ENCODE measurements around the gene IL13. TPM values are rescaled to one million over a fixed set of nuclear protein-coding genes. Genes with fewer than 3 reads are reported as not detected.

The IL13 gene
- total and polyA plus RNA-seq, 4 experiments from 2014 or later: not detected

GRCh38 chr5:132678735-132679134 is 20.8 kb downstream of the IL13 start:
- Mint-ChIP-seq H3K27ac (no peak overlapping the region), H3K9me3 (no peaks in the 10 kb centered on the region), H3K27me3 (no peaks in the 10 kb centered on the region), H3K4me1 (peaks cover 8 to 24% (median 10%) of the 10 kb centered on the region in 4 donors), H3K36me3 (peaks cover 0 to 7% of the 10 kb centered on the region in 2 donors), H3K4me3 (no peak overlapping the region)
- H3K9me3 ChIP-seq (ENCODE audit: control insufficient read depth in 1 of 2, low read length in 2 of 2): no peaks in the 10 kb centered on the region
- no peak overlapping the region for H3K27ac ChIP-seq (ENCODE audit: low read depth, low read length)
- H3K36me3 ChIP-seq (ENCODE audit: insufficient read depth, low read length): no peaks in the 10 kb centered on the region
- no peak overlapping the region for H3K4me3 ChIP-seq (ENCODE audit: low read length in 2 of 2)
- DNase-seq: no peak
- POLR2A ChIA-PET (ENCODE audit: partially characterized antibody): no interaction called here
- intact Hi-C loops (cut with micrococcal nuclease): no loop called here
- H3K4me1 ChIP-seq (ENCODE audit: insufficient read depth, low read length): peaks cover 12% of the 10 kb centered on the region
- H3K27me3 ChIP-seq (ENCODE audit: insufficient read depth, low read length): no peaks in the 10 kb centered on the region
- CTCF ChIA-PET (ENCODE audit: partially characterized antibody): no interaction called here

- no peak overlapping the region for H3K27ac Mint-ChIP-seq
- H3K36me3 ChIP-seq (ENCODE audit: insufficient read depth, low read length): no peaks in the 10 kb centered on the region
- peaks cover 6 to 20% (median 8%) of the 10 kb centered on the region in 4 donors for H3K4me1 Mint-ChIP-seq
- intact Hi-C loops (cut with micrococcal nuclease): no loop called here
- no peak overlapping the region for H3K4me3 Mint-ChIP-seq
- ChIA-PET POLR2A (ENCODE audit: partially characterized antibody) (no interaction called here), CTCF (ENCODE audit: partially characterized antibody) (no interaction called here)
- peaks cover 0 to 7% of the 10 kb centered on the region in 2 donors for H3K36me3 Mint-ChIP-seq
- no peak for DNase-seq
- no peak overlapping the region for H3K27ac ChIP-seq (ENCODE audit: low read depth, low read length)
- H3K4me1 ChIP-seq (ENCODE audit: insufficient read depth, low read length): peaks cover 10% of the 10 kb centered on the region
- H3K27me3 ChIP-seq (ENCODE audit: insufficient read depth, low read length): no peaks in the 10 kb centered on the region
- no peaks in the 10 kb centered on the region for H3K27me3 Mint-ChIP-seq
- no peak overlapping the region for H3K4me3 ChIP-seq (ENCODE audit: low read length in 2 of 2)
- no peaks in the 10 kb centered on the region for H3K9me3 Mint-ChIP-seq
- H3K9me3 ChIP-seq (ENCODE audit: control insufficient read depth in 1 of 2, low read length in 2 of 2): no peaks in the 10 kb centered on the region
Observed at GRCh38 chr5:132679166-132679565, 21.2 kb downstream of the IL13 start.

GRCh38 chr5:132679717-132680380 is 21.9 kb downstream of the IL13 start:
- H3K36me3 ChIP-seq (ENCODE audit: insufficient read depth, low read length): no peaks in the 10 kb centered on the region
- DNase-seq: no peak
- intact Hi-C loops (cut with micrococcal nuclease): no loop called here
- no peak overlapping the region for H3K4me3 ChIP-seq (ENCODE audit: low read length in 2 of 2)
- Mint-ChIP-seq H3K36me3 (peaks cover 0 to 7% of the 10 kb centered on the region in 2 donors), H3K27ac (no peak overlapping the region), H3K9me3 (no peaks in the 10 kb centered on the region), H3K4me1 (peaks cover 3 to 17% (median 6%) of the 10 kb centered on the region in 4 donors), H3K27me3 (no peaks in the 10 kb centered on the region), H3K4me3 (no peak overlapping the region)
- POLR2A ChIA-PET (ENCODE audit: partially characterized antibody): no interaction called here
- H3K4me1 ChIP-seq (ENCODE audit: insufficient read depth, low read length): peaks cover 7% of the 10 kb centered on the region
- H3K27me3 ChIP-seq (ENCODE audit: insufficient read depth, low read length): no peaks in the 10 kb centered on the region
- no peak overlapping the region for H3K27ac ChIP-seq (ENCODE audit: low read depth, low read length)
- CTCF ChIA-PET (ENCODE audit: partially characterized antibody): no interaction called here
- no peaks in the 10 kb centered on the region for H3K9me3 ChIP-seq (ENCODE audit: control insufficient read depth in 1 of 2, low read length in 2 of 2)

DNA sequence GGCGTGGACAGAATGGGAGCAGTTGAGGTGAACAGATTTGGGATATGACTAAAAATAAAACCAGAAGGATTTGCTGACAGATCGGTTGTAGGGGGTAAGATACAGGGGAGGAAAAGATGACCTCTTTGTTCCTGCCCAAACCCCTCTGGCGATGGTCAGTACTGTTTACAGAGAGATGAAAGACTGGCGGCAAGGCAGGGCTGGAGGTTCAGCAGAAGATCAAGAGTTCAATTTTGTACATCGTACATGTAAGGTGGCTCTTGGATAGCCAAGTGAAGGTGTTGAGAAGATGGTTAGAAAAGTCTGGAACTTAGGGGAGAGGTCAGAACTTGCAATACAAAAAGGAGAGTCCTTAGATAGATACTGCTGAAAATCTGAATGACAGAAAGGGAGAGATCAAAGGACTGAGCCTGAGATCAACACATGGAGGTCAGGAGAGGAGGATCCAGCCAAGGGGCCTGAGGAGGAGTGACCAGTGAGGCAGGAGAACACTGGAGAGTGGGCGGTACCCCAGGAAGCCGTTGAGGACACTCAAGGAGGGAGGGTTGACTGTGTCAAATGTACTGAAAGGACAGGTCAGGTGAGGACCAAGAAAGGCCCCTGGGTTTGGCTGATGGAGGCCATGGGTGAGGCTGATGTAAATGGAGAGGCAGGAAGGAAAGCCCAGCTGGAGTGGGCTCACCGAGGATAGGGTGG is 23.0 kb downstream of the IL13 start:
- CTCF ChIA-PET (ENCODE audit: partially characterized antibody): no interaction called here
- H3K27ac ChIP-seq (ENCODE audit: low read depth, low read length): no peak overlapping the region

DNA sequence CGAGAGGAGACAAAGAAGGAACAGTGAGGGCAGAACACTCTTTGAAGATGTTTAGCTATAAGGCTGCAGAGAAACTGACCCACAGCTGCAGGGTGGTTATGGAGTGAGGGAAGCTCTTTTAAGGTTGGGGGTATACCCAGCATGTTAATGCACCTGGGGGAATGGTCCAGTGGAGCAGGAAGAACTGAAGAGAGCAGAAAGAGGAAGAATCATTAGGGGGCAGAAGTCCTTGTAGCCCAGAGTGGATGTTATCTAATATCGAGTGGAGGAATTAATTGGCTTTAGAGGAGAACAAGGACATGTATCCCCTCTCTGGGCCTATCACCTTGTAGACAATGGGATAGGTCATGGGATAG is 23.5 kb downstream of the IL13 start:
- H3K36me3 Mint-ChIP-seq: peaks cover 0 to 7% of the 10 kb centered on the region in 2 donors
- H3K27ac Mint-ChIP-seq: no peak overlapping the region
- DNase-seq: no peak
- H3K9me3 Mint-ChIP-seq: no peaks in the 10 kb centered on the region
- peaks cover 5 to 13% (median 7%) of the 10 kb centered on the region in 4 donors for H3K4me1 Mint-ChIP-seq
- H3K36me3 ChIP-seq (ENCODE audit: insufficient read depth, low read length): no peaks in the 10 kb centered on the region
- H3K4me1 ChIP-seq (ENCODE audit: insufficient read depth, low read length): no peaks in the 10 kb centered on the region
- CTCF ChIA-PET (ENCODE audit: partially characterized antibody): no interaction called here
- no peak overlapping the region for H3K4me3 ChIP-seq (ENCODE audit: low read length in 2 of 2)
- no peaks in the 10 kb centered on the region for H3K27me3 Mint-ChIP-seq
- H3K9me3 ChIP-seq (ENCODE audit: control insufficient read depth in 1 of 2, low read length in 2 of 2): no peaks in the 10 kb centered on the region
- intact Hi-C loops (cut with micrococcal nuclease): no loop called here
- no peak overlapping the region for H3K4me3 Mint-ChIP-seq
- no peak overlapping the region for H3K27ac ChIP-seq (ENCODE audit: low read depth, low read length)
- H3K27me3 ChIP-seq (ENCODE audit: insufficient read depth, low read length): no peaks in the 10 kb centered on the region
- POLR2A ChIA-PET (ENCODE audit: partially characterized antibody): no interaction called here

More for the DNA sequence above, 23.0 kb downstream of the IL13 start:
- H3K36me3 ChIP-seq (ENCODE audit: insufficient read depth, low read length): no peaks in the 10 kb centered on the region
- peaks cover 0 to 7% of the 10 kb centered on the region in 2 donors for H3K36me3 Mint-ChIP-seq
- no peaks in the 10 kb centered on the region for H3K9me3 ChIP-seq (ENCODE audit: control insufficient read depth in 1 of 2, low read length in 2 of 2)
- H3K27ac Mint-ChIP-seq: no peak overlapping the region
- H3K4me3 Mint-ChIP-seq: no peak overlapping the region
- H3K9me3 Mint-ChIP-seq: no peaks in the 10 kb centered on the region
- H3K27me3 ChIP-seq (ENCODE audit: insufficient read depth, low read length): no peaks in the 10 kb centered on the region
- POLR2A ChIA-PET (ENCODE audit: partially characterized antibody): no interaction called here
- no peak overlapping the region for H3K4me3 ChIP-seq (ENCODE audit: low read length in 2 of 2)
- peaks cover 5 to 17% (median 7%) of the 10 kb centered on the region in 4 donors for H3K4me1 Mint-ChIP-seq
- no peaks in the 10 kb centered on the region for H3K27me3 Mint-ChIP-seq
- no peaks in the 10 kb centered on the region for H3K4me1 ChIP-seq (ENCODE audit: insufficient read depth, low read length)
- no peak for DNase-seq
- intact Hi-C loops (cut with micrococcal nuclease): no loop called here

DNA sequence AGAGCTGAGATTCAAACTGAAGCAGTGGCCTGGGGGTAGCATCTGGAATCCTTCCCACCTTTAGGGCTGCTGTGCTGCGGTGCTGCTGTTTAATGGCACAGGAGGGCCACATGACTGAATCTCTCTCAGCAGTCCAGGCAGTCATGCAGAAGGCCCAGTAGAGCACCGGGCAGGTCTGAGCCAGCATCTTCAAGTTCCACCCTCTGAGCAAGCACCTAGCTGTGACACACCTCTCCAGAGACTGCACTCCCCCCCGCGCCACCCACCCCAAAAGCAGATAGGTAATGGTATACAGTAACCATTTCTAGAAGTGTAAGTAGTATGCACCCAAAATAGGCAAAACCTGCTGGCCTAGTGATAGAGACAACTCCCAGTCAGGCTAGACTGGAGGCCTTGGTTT is 24.0 kb downstream of the IL13 start:
- no peak for DNase-seq
- Histone ChIP-seq H3K36me3 (ENCODE audit: insufficient read depth, low read length) (no peaks in the 10 kb centered on the region), H3K9me3 (ENCODE audit: control insufficient read depth in 1 of 2, low read length in 2 of 2) (no peaks in the 10 kb centered on the region), H3K4me3 (ENCODE audit: low read length in 2 of 2) (no peak overlapping the region), H3K27ac (ENCODE audit: low read depth, low read length) (no peak overlapping the region), H3K27me3 (ENCODE audit: insufficient read depth, low read length) (no peaks in the 10 kb centered on the region), H3K4me1 (ENCODE audit: insufficient read depth, low read length) (no peaks in the 10 kb centered on the region)
- Mint-ChIP-seq H3K9me3 (no peaks in the 10 kb centered on the region), H3K36me3 (peaks cover 0 to 7% of the 10 kb centered on the region in 2 donors), H3K27ac (no peak overlapping the region), H3K4me3 (no peak overlapping the region), H3K27me3 (no peaks in the 10 kb centered on the region), H3K4me1 (peaks cover 4 to 8% (median 6%) of the 10 kb centered on the region in 4 donors)
- POLR2A ChIA-PET (ENCODE audit: partially characterized antibody): no interaction called here
- CTCF ChIA-PET (ENCODE audit: partially characterized antibody): no interaction called here
- intact Hi-C loops (cut with micrococcal nuclease): no loop called here

- Histone ChIP-seq H3K27me3 (ENCODE audit: insufficient read depth, low read length) (no peaks in the 10 kb centered on the region), H3K27ac (ENCODE audit: low read depth, low read length) (no peak overlapping the region), H3K36me3 (ENCODE audit: insufficient read depth, low read length) (no peaks in the 10 kb centered on the region), H3K4me3 (ENCODE audit: low read length in 2 of 2) (no peak overlapping the region), H3K9me3 (ENCODE audit: control insufficient read depth in 1 of 2, low read length in 2 of 2) (no peaks in the 10 kb centered on the region), H3K4me1 (ENCODE audit: insufficient read depth, low read length) (peaks cover 20% of the 10 kb centered on the region)
- H3K27ac Mint-ChIP-seq: no peak overlapping the region
- H3K27me3 Mint-ChIP-seq: no peaks in the 10 kb centered on the region
- H3K9me3 Mint-ChIP-seq: no peaks in the 10 kb centered on the region
- H3K4me1 Mint-ChIP-seq: peaks cover 21 to 26% (median 24%) of the 10 kb centered on the region in 4 donors
- peaks cover 0 to 7% of the 10 kb centered on the region in 2 donors for H3K36me3 Mint-ChIP-seq
- ChIA-PET POLR2A (ENCODE audit: partially characterized antibody) (no interaction called here), CTCF (ENCODE audit: partially characterized antibody) (no interaction called here)
- H3K4me3 Mint-ChIP-seq: no peak overlapping the region
- intact Hi-C loops (cut with micrococcal nuclease): no loop called here
- no peak for DNase-seq
Observed at GRCh38 chr5:132684491-132684890, 26.5 kb downstream of the IL13 start.

Data from CD4-positive, alpha-beta memory T cell (primary cell).